Sigmoid colon (tissue), 7 donors: Measurements from ENCODE around the gene MRPL53. TPM values are rescaled to one million over a fixed set of nuclear protein-coding genes. Genes with fewer than 3 reads are reported as not detected.

ENCODE experiments used
- DNase-seq: peaks from one replicate; pipeline ENCODE4 v3.0.0-alpha.2; 2019
- H3K27ac ChIP-seq, 4 donors: fragments of 200-600 bp; sonication (generic); one replicate each; pipeline ENCODE4 v1.5.1; 2016 to 2019; ENCODE audit warnings: mild to moderate bottlenecking in 1 of 4
- H3K27me3 ChIP-seq, 3 donors: fragments of 200-600 bp; sonication (generic); one replicate each; pipeline ENCODE4 v1.5.1; 2019; ENCODE audit warnings: mild to moderate bottlenecking in 1 of 3
- H3K36me3 ChIP-seq, 4 donors: fragments of 200-600 bp; sonication (generic); one replicate each; pipeline ENCODE4 v1.5.1; 2016 to 2019
- H3K4me1 ChIP-seq, 4 donors: fragments of 200-600 bp; sonication (generic); one replicate each; pipeline ENCODE4 v1.5.1; 2017 to 2019
- H3K4me3 ChIP-seq, 4 donors: fragments of 200-600 bp; sonication (generic); one replicate each; pipeline ENCODE4 v1.5.1; 2017 to 2019; ENCODE audit warnings: mild to moderate bottlenecking in 2 of 4, moderate library complexity in 1 of 4
- H3K9me3 ChIP-seq, 4 donors: fragments of 200-600 bp in 3 of 4; sonication (generic) in 3 of 4; one replicate each; pipeline versions ENCODE4 v1.5.1 to v1.6.1; 2013 to 2019
- EP300 ChIP-seq, 4 donors: sonication (generic); formaldehyde crosslinking; IDR thresholded peaks; one replicate each; pipeline ENCODE4 v1.6.1; 2017; ENCODE audit warnings: antibody characterized with exemption in 4 of 4
- POLR2A ChIP-seq, 2 donors: fragments of 450-650 bp; IDR thresholded peaks; one replicate each; pipeline ENCODE4 v1.6.1; 2016; ENCODE audit warnings: antibody characterized with exemption in 2 of 2, mild to moderate bottlenecking in 2 of 2, moderate library complexity in 2 of 2
- POLR2AphosphoS5 ChIP-seq, 4 donors: sonication (generic); formaldehyde crosslinking; IDR thresholded peaks; one replicate each; pipeline ENCODE4 v1.6.1; 2017; ENCODE audit warnings: antibody characterized with exemption in 4 of 4
- WGBS, 2 donors: extraction: QIAGEN DNeasy Blood & Tissue Kit; methylation state at CpG; one replicate each; pipeline ENCODE4 v1.1.7; 2013; 5-methylcytosine and 5-hydroxymethylcytosine counted together
- intact Hi-C: fragments of 100-400 bp; cut with DNase I; formaldehyde crosslinking; loops from one replicate; pipeline ENCODE4 v1.15.1; 2023
- polyA plus RNA-seq, 3 donors: library from polyadenylated mRNA; stranded (reverse); fragments of 200-250 nt; gene quantifications; one replicate each; pipeline ENCODE4 v1.2.3, GENCODE V29; 2013
- total RNA-seq, 4 donors: library from RNA; depleted of rRNA; stranded (reverse); fragments of >200 nt; gene quantifications; one replicate each; pipeline ENCODE4 v1.1.0, GENCODE V29; 2016
- TF ChIP-seq, protein P1 (sequence below), 4 experiments: fragments of 450-650 bp in 3 of 4; fragments of 200-600 bp in 1 of 4; IDR thresholded peaks; one replicate each; pipeline ENCODE4 v1.5.1; 2016 to 2019; ENCODE audit warnings: antibody characterized with exemption in 4 of 4, mild to moderate bottlenecking in 3 of 4, moderate library complexity in 2 of 4
- donor health status: healthy with polysubstance abuse.
- donor health status: Bipolar disorder and iron deficiency.
- donor health status: healthy.

The MRPL53 gene
- total and polyA plus RNA-seq, 7 donors, result 10.2 to 77.1 (median 59.7) TPM

DNA sequence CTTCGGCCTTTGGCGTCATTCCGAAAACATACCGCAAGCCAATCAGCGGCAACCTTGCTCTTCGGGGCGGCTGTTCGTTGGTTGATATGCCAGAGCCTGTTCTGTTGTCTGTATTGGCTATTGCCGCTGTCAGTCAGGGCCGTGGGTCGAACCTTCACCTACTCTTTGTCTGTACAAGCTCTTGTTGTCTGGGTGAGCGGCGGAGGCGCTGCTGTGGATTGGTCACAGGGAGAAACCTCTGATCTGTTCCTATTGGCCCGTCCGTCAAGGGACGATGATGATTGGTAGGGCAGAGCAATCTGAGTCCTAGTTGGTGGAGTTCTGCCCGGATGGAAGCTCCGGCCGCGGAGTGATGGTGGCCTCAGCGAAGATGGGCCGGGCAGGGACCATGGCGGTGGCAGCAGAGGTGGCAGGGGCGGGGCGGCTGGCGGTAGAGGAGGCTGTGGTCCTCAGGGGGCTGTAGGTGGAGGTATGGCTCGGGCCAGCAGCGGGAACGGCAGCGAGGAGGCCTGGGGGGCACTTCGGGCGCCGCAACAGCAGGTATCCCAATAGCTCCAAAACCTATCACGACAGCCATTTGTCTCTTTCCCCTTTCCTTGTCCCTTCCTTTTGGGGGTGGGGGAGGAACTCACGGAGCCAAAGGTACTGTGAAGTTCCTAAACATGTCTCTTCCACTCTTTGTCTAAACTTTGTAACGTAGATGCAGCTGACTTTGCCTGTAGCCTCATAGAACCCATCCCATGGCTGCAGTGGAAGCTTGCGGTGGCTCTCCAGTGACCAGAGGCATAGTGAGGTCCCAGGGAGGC lies 14.1 kb downstream of the MRPL53 start, which contains the start of gene WBP1:
Gene WBP1, plus strand, starts transcription at position 307 of the 806 bp plus-strand sequence. Its CDS starts 165 bp downstream, at position 472.
- H3K4me1 ChIP-seq, result peaks cover 0 to 40% (median 37%) of the 10 kb centered on the region in 4 donors
- no peaks in the 10 kb centered on the region for H3K9me3 ChIP-seq
- TF ChIP-seq, protein P1, sequence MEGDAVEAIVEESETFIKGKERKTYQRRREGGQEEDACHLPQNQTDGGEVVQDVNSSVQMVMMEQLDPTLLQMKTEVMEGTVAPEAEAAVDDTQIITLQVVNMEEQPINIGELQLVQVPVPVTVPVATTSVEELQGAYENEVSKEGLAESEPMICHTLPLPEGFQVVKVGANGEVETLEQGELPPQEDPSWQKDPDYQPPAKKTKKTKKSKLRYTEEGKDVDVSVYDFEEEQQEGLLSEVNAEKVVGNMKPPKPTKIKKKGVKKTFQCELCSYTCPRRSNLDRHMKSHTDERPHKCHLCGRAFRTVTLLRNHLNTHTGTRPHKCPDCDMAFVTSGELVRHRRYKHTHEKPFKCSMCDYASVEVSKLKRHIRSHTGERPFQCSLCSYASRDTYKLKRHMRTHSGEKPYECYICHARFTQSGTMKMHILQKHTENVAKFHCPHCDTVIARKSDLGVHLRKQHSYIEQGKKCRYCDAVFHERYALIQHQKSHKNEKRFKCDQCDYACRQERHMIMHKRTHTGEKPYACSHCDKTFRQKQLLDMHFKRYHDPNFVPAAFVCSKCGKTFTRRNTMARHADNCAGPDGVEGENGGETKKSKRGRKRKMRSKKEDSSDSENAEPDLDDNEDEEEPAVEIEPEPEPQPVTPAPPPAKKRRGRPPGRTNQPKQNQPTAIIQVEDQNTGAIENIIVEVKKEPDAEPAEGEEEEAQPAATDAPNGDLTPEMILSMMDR (IDR thresholded peaks at IDR 0.05), result no peak
- TF ChIP-seq EP300 (IDR thresholded peaks at IDR 0.05) (no peak), POLR2A (IDR thresholded peaks at IDR 0.05) (peak in 1 of 2 donors; percentile 48), POLR2AphosphoS5 (IDR thresholded peaks at IDR 0.05) (peak; percentile 1 to 59 (median 38))
- peak within 1 kb of the TSS; percentile 90 to 98 (median 98) for H3K27ac ChIP-seq
- peaks cover 7 to 21% (median 10%) of the 10 kb centered on the region in 4 donors for H3K36me3 ChIP-seq
- peak within 1 kb of the TSS; percentile 63 to 83 (median 68) for H3K4me3 ChIP-seq
- DNase-seq, result peak; percentile 100
- WGBS, 2 donors, result 1% methylated on average over 38 of the region's 38 CpGs
- H3K27me3 ChIP-seq, result no peaks in the 10 kb centered on the region
- intact Hi-C loops, result loop anchor here (5.0 kb wide), 1 partner anchor 721 kb away; the partner anchor contains the start of gene TPRKB

DNA sequence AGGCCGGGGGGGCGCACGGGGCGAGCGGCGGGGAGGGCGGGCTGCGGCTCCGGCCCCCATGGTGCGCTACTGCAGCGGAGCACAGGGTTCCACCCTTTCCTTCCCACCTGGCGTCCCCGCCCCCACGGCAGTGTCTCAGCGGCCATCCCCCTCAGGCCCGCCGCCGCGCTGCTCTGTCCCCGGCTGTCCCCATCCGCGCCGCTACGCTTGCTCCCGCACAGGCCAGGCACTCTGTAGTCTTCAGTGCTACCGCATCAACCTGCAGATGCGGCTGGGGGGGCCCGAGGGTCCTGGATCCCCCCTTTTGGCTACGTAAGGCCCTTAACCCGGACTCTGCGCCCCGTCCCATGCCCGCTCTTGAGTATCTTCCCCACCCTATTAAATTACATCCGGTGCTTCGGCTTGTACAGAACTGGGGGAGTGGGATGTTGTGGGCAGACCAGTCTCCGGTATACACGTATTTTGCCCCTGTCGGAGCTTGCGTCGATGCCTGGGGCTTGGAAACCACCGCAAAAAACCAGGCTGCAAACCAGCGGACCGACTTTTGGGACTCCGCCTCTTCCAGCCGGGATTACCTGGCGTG lies 14.8 kb downstream of the MRPL53 start:
- Histone ChIP-seq H3K27me3 (no peaks in the 10 kb centered on the region), H3K4me3 (peak overlapping the region; percentile 56 to 83 (median 68)), H3K9me3 (no peaks in the 10 kb centered on the region), H3K4me1 (peaks cover 0 to 40% (median 37%) of the 10 kb centered on the region in 4 donors), H3K27ac (peak overlapping the region; percentile 90 to 98 (median 98)), H3K36me3 (peaks cover 0 to 16% (median 5%) of the 10 kb centered on the region in 4 donors)
- DNase-seq, result peak; percentile 79
- TF ChIP-seq POLR2AphosphoS5 (IDR thresholded peaks at IDR 0.05), result peak; percentile 85 to 95 (median 93)
- TF ChIP-seq POLR2A (IDR thresholded peaks at IDR 0.05), result peak; percentile 81 to 84
- TF ChIP-seq, protein P1 (IDR thresholded peaks at IDR 0.05), result no peak
- 0 to 1% methylated on average over 46 of the region's 46 CpGs for WGBS, 2 donors
- intact Hi-C loops, result loop anchor here (5.0 kb wide), 1 partner anchor 720 kb away; the partner anchor contains the start of gene TPRKB

DNA sequence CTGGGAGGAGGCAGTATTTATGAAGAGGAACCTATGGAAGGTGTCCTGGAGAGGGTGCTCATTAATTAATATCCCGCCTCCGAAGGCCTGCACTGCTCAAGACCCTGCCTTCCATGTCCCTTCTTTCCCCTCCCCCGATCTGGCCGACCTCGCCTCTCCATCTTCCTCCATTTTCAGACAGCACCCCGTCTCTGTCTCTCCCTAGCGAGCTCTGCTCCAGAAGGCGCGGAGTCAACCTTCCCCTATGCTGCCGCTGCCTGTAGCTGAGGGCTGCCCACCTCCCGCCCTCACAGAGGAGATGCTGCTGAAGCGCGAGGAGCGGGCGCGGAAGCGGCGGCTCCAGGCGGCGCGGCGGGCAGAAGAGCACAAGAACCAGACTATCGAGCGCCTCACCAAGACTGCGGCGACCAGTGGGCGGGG lies 15.3 kb downstream of the MRPL53 start:
- intact Hi-C loops, result loop anchor here (5.0 kb wide), 1 partner anchor 720 kb away; the partner anchor contains the start of gene TPRKB
- Histone ChIP-seq H3K27ac (peak overlapping the region; percentile 90 to 98 (median 98)), H3K36me3 (peaks cover 0 to 11% (median under 1%) of the 10 kb centered on the region in 4 donors), H3K4me3 (peak overlapping the region; percentile 56 to 83 (median 68)), H3K27me3 (no peaks in the 10 kb centered on the region), H3K9me3 (no peaks in the 10 kb centered on the region), H3K4me1 (peaks cover 0 to 40% (median 37%) of the 10 kb centered on the region in 4 donors)
- WGBS, 2 donors, result 1% methylated on average over 27 of the region's 27 CpGs
- TF ChIP-seq, protein P1 (IDR thresholded peaks at IDR 0.05), result no peak
- TF ChIP-seq EP300 (IDR thresholded peaks at IDR 0.05), result no peak
- TF ChIP-seq POLR2A (IDR thresholded peaks at IDR 0.05), result no peak
- TF ChIP-seq POLR2AphosphoS5 (IDR thresholded peaks at IDR 0.05), result no peak
- DNase-seq, result no peak

DNA sequence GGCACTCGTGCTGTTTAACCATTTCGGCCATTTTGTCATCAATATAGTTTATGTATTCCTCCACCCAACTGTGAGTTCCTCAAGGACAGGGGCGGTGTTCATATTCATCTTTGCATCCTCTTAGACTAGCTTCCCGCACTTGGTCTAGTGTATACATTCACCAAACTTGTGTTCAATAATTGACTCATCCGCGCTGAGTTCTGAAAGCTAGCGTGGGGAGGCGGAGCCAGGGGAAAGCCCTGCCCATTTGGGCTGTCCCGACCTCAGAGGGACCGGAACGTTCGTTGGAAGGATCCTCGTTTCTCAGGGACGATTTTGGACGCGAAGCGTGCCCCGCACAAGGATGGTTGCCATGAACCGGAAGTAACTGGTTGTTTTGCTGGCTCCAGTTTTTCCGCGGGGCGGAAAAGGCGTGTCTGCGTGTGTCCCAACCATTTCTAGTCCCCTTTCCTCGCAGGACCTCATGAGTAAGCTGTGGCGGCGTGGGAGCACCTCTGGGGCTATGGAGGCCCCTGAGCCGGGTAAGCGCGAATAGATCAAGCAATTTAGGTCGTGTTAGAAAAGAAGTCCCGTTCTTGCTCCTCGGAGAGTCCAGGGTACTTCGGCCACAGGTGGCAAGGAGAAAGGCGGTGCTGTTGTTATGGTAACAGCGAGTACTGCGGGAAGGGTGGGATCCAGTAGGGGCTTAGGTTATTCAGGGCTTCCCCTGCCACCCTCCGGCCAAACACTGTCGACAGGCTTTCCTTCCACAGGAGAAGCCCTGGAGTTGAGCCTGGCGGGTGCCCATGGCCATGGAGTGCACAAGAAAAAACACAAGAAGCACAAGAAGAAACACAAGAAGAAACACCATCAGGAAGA lies 17.6 kb downstream of the MRPL53 start, which contains the start of gene INO80B:
Gene INO80B, plus strand, starts transcription at position 434 of the 858 bp plus-strand sequence. Its CDS starts 30 bp downstream, at position 464.
- Histone ChIP-seq H3K27ac (peak within 1 kb of the TSS; percentile 65 to 79 (median 72)), H3K4me3 (peak within 1 kb of the TSS; percentile 63 to 73 (median 70)), H3K36me3 (no peaks in the 10 kb centered on the region), H3K27me3 (no peaks in the 10 kb centered on the region), H3K9me3 (no peaks in the 10 kb centered on the region), H3K4me1 (peaks cover 0 to 40% (median 37%) of the 10 kb centered on the region in 4 donors)
- intact Hi-C loops, result loop anchor here (1.0 to 5.0 kb wide), 4 partner anchors 15 to 718 kb away; partner anchors contain the start of genes C2orf81, CCDC142, TPRKB and WDR54
- WGBS, 2 donors, result 0 to 1% methylated on average over 40 of the region's 40 CpGs
- TF ChIP-seq POLR2AphosphoS5 (IDR thresholded peaks at IDR 0.05), result peak; percentile 39 to 91 (median 66)
- no peak for TF ChIP-seq POLR2A (IDR thresholded peaks at IDR 0.05)
- DNase-seq, result peak; percentile 98
